GM23338 (cell line): ENCODE measurements around the gene FILIP1L. TPM values are rescaled to one million over a fixed set of nuclear protein-coding genes. Genes with fewer than 3 reads are reported as not detected.

Experiments used
- ATAC-seq: fragments of 200-7000 bp; cut with Tn5 transposase; 3 replicates; pipeline ENCODE4 v1.9.1; 2020
- DNase-seq: peaks from one replicate; pipeline ENCODE4 v3.0.0-alpha.2; 2015; ENCODE audit warnings: low spot score
- H2AFZ ChIP-seq: fragments of 200-600 bp; sonication (generic); 2 replicates; pipeline ENCODE4 v1.8.0; 2016; ENCODE audit warnings: antibody characterized with exemption, mild to moderate bottlenecking, moderate library complexity
- H3F3A ChIP-seq: fragments of 200-600 bp; sonication (generic); replicated peaks from 2 replicates; pipeline ENCODE4 v1.8.0; 2017; ENCODE audit warnings: antibody characterized with exemption, mixed run types, low read depth
- H3K27ac ChIP-seq: fragments of 200-600 bp; sonication (generic); 2 replicates; pipeline ENCODE4 v1.6.1; 2016; ENCODE audit warnings: low read depth
- H3K27me3 ChIP-seq: fragments of 200-600 bp; sonication (generic); 2 replicates; pipeline ENCODE4 v1.8.0; 2016; ENCODE audit warnings: mild to moderate bottlenecking, mixed run types, moderate library complexity; ENCODE audit not compliant: insufficient read depth
- H3K36me3 ChIP-seq: fragments of 200-600 bp; sonication (generic); 2 replicates; pipeline ENCODE4 v1.8.0; 2016; ENCODE audit warnings: mild to moderate bottlenecking; ENCODE audit not compliant: insufficient read depth
- H3K4me1 ChIP-seq: fragments of 200-600 bp; sonication (generic); 2 replicates; pipeline ENCODE4 v1.8.0; 2016; ENCODE audit warnings: mild to moderate bottlenecking, moderate library complexity; ENCODE audit not compliant: insufficient read depth
- H3K4me2 ChIP-seq: fragments of 200-600 bp; sonication (generic); 2 replicates; pipeline ENCODE4 v1.7.1; 2017; ENCODE audit warnings: mixed run types
- H3K4me3 ChIP-seq: fragments of 200-600 bp; sonication (generic); 2 replicates; pipeline ENCODE4 v1.6.1; 2016; ENCODE audit warnings: mixed run types
- H3K79me2 ChIP-seq: fragments of 200-600 bp; sonication (generic); replicated peaks from 2 replicates; pipeline ENCODE4 v1.8.0; 2017; ENCODE audit warnings: mild to moderate bottlenecking; ENCODE audit not compliant: insufficient read depth
- H3K9me2 ChIP-seq: fragments of 200-600 bp; sonication (generic); 2 replicates; pipeline ENCODE4 v1.8.0; 2017; ENCODE audit not compliant: insufficient read depth
- H4K20me1 ChIP-seq: fragments of 200-600 bp; sonication (generic); replicated peaks from 2 replicates; pipeline ENCODE4 v1.8.0; 2017; ENCODE audit warnings: mild to moderate bottlenecking; ENCODE audit not compliant: insufficient read depth
- H3K27ac Mint-ChIP-seq: 2 replicates; pipeline ENCODE4 v1.8.0; 2020; ENCODE audit warnings: inconsistent platforms, mild to moderate bottlenecking, moderate library complexity, mixed read lengths
- H3K27me3 Mint-ChIP-seq: 3 replicates; pipeline ENCODE4 v1.8.0; 2022; ENCODE audit warnings: low read depth, mild to moderate bottlenecking, moderate library complexity, mixed read lengths, inconsistent platforms; ENCODE audit not compliant: insufficient read depth, poor library complexity
- H3K36me3 Mint-ChIP-seq: 3 replicates; pipeline ENCODE4 v1.8.0; 2021; ENCODE audit warnings: low read depth, mild to moderate bottlenecking, inconsistent platforms, moderate library complexity, mixed read lengths
- H3K4me1 Mint-ChIP-seq: 3 replicates; pipeline ENCODE4 v1.8.0; 2020; ENCODE audit warnings: mild to moderate bottlenecking, inconsistent platforms, mixed read lengths
- H3K4me3 Mint-ChIP-seq: 3 replicates; pipeline ENCODE4 v1.8.0; 2021; ENCODE audit warnings: moderate library complexity, mild to moderate bottlenecking, inconsistent platforms, mixed read lengths
- H3K9me3 Mint-ChIP-seq: 3 replicates; pipeline ENCODE4 v1.8.0; 2020; ENCODE audit warnings: moderate library complexity, mild to moderate bottlenecking, inconsistent platforms, mixed read lengths
- CREB1 ChIP-seq: fragments of 250-450 bp; sonication (Bioruptor Pico); IDR thresholded peaks from 2 replicates; pipeline ENCODE4 v1.5.0; 2020; ENCODE audit warnings: low read depth, mild to moderate bottlenecking, moderate library complexity
- ETS1 ChIP-seq: IDR thresholded peaks from 2 replicates; pipeline ENCODE4 v1.6.1; 2016; ENCODE audit warnings: antibody characterized with exemption
- EZH2 ChIP-seq: fragments of 200-600 bp; sonication (generic); IDR thresholded peaks from one replicate; pipeline ENCODE4 v1.8.0; 2017; ENCODE audit warnings: antibody characterized with exemption, mild to moderate bottlenecking, low read depth; ENCODE audit not compliant: unreplicated experiment
- EZH2phosphoT487 ChIP-seq: fragments of 200-600 bp; sonication (generic); IDR thresholded peaks from one replicate; pipeline ENCODE4 v1.8.1; 2018; ENCODE audit warnings: antibody characterized with exemption; ENCODE audit not compliant: unreplicated experiment
- JUNB ChIP-seq: IDR thresholded peaks from one replicate; pipeline ENCODE4 v1.6.1; 2016; ENCODE audit warnings: antibody characterized with exemption; ENCODE audit not compliant: unreplicated experiment
- NANOG ChIP-seq: IDR thresholded peaks from 2 replicates; pipeline ENCODE4 v1.6.1; 2016; ENCODE audit warnings: antibody characterized with exemption, borderline replicate concordance
- POLR2AphosphoS5 ChIP-seq: IDR thresholded peaks from 2 replicates; pipeline ENCODE4 v1.6.1; 2016; ENCODE audit warnings: antibody characterized with exemption, low read depth
- STAT1 ChIP-seq: IDR thresholded peaks from one replicate; pipeline ENCODE4 v1.6.1; 2016; ENCODE audit warnings: antibody characterized with exemption; ENCODE audit not compliant: unreplicated experiment
- ZNF114 ChIP-seq: fragments of 250-450 bp; sonication (Bioruptor Pico); IDR thresholded peaks from 2 replicates; pipeline ENCODE4 v1.5.0; 2020; ENCODE audit warnings: mild to moderate bottlenecking, moderate library complexity
- ZNF331 ChIP-seq: fragments of 250-450 bp; sonication (Bioruptor Pico); IDR thresholded peaks from 2 replicates; pipeline ENCODE4 v1.5.0; 2020; ENCODE audit warnings: low read depth, mild to moderate bottlenecking, moderate library complexity
- polyA plus RNA-seq: library from polyadenylated mRNA; unstranded; fragments of >200 nt; fragmentation: Nextera tagmentation; extraction: Ambion mirVana; gene quantifications from 2 replicates; pipeline ENCODE4 v1.2.1, GENCODE V29; 2016
- total RNA-seq: library from RNA; depleted of rRNA; stranded (reverse); fragments of >200 nt; shearing (Covaris generic); gene quantifications from 2 replicates; pipeline ENCODE4 v1.2.3, GENCODE V29; 2014
- TF ChIP-seq, protein P1 (sequence below): fragments of 250-450 bp; sonication (Bioruptor Pico); IDR thresholded peaks from 2 replicates; pipeline ENCODE4 v1.5.0; 2020; ENCODE audit warnings: mild to moderate bottlenecking, moderate library complexity
- TF ChIP-seq, protein P2 (sequence below): IDR thresholded peaks from one replicate; pipeline ENCODE4 v1.6.1; 2018; ENCODE audit warnings: antibody characterized with exemption; ENCODE audit not compliant: unreplicated experiment
- TF ChIP-seq, protein P3 (sequence below), 2 experiments: fragments of 200-600 bp in 1 of 2; sonication (generic) in 1 of 2; conservative IDR thresholded peaks; 2 replicates each; pipeline versions ENCODE4 v1.5.1 to v1.6.1; 2016 to 2017; ENCODE audit warnings: antibody characterized with exemption in 2 of 2, low read depth in 2 of 2, mild to moderate bottlenecking in 2 of 2, moderate library complexity in 1 of 2

Gene FILIP1L
- total and polyA plus RNA-seq, 2 experiments from 2014 or later, result 1.6 TPM; not detected in 1

- Histone ChIP-seq H3K9me2 (no peaks in the 10 kb centered on the region), H3F3A (no peaks in the 10 kb centered on the region), H4K20me1 (no peaks in the 10 kb centered on the region), H3K4me1 (peaks cover 35% of the 10 kb centered on the region), H3K4me2 (no peak overlapping the region), H2AFZ (no peak overlapping the region), H3K27ac (no peak overlapping the region), H3K36me3 (no peaks in the 10 kb centered on the region), H3K27me3 (no peaks in the 10 kb centered on the region), H3K4me3 (no peak overlapping the region), H3K79me2 (no peaks in the 10 kb centered on the region; the same call in 1 of the 2 replicates)
- peaks cover 27% of the 10 kb centered on the region for H3K4me1 Mint-ChIP-seq
- no peak overlapping the region; the same call in 1 of the 2 replicates for H3K27ac Mint-ChIP-seq
- H3K9me3 Mint-ChIP-seq, result no peaks in the 10 kb centered on the region
- no peak overlapping the region for H3K4me3 Mint-ChIP-seq
- no peaks in the 10 kb centered on the region for H3K36me3 Mint-ChIP-seq
- DNase-seq, result no peak
- no peak for ATAC-seq
- H3K27me3 Mint-ChIP-seq, result peaks cover 2% of the 10 kb centered on the region
- no peak for TF ChIP-seq ZNF114
- TF ChIP-seq ETS1, result no peak
- no peak for TF ChIP-seq NANOG
- TF ChIP-seq, protein P1, sequence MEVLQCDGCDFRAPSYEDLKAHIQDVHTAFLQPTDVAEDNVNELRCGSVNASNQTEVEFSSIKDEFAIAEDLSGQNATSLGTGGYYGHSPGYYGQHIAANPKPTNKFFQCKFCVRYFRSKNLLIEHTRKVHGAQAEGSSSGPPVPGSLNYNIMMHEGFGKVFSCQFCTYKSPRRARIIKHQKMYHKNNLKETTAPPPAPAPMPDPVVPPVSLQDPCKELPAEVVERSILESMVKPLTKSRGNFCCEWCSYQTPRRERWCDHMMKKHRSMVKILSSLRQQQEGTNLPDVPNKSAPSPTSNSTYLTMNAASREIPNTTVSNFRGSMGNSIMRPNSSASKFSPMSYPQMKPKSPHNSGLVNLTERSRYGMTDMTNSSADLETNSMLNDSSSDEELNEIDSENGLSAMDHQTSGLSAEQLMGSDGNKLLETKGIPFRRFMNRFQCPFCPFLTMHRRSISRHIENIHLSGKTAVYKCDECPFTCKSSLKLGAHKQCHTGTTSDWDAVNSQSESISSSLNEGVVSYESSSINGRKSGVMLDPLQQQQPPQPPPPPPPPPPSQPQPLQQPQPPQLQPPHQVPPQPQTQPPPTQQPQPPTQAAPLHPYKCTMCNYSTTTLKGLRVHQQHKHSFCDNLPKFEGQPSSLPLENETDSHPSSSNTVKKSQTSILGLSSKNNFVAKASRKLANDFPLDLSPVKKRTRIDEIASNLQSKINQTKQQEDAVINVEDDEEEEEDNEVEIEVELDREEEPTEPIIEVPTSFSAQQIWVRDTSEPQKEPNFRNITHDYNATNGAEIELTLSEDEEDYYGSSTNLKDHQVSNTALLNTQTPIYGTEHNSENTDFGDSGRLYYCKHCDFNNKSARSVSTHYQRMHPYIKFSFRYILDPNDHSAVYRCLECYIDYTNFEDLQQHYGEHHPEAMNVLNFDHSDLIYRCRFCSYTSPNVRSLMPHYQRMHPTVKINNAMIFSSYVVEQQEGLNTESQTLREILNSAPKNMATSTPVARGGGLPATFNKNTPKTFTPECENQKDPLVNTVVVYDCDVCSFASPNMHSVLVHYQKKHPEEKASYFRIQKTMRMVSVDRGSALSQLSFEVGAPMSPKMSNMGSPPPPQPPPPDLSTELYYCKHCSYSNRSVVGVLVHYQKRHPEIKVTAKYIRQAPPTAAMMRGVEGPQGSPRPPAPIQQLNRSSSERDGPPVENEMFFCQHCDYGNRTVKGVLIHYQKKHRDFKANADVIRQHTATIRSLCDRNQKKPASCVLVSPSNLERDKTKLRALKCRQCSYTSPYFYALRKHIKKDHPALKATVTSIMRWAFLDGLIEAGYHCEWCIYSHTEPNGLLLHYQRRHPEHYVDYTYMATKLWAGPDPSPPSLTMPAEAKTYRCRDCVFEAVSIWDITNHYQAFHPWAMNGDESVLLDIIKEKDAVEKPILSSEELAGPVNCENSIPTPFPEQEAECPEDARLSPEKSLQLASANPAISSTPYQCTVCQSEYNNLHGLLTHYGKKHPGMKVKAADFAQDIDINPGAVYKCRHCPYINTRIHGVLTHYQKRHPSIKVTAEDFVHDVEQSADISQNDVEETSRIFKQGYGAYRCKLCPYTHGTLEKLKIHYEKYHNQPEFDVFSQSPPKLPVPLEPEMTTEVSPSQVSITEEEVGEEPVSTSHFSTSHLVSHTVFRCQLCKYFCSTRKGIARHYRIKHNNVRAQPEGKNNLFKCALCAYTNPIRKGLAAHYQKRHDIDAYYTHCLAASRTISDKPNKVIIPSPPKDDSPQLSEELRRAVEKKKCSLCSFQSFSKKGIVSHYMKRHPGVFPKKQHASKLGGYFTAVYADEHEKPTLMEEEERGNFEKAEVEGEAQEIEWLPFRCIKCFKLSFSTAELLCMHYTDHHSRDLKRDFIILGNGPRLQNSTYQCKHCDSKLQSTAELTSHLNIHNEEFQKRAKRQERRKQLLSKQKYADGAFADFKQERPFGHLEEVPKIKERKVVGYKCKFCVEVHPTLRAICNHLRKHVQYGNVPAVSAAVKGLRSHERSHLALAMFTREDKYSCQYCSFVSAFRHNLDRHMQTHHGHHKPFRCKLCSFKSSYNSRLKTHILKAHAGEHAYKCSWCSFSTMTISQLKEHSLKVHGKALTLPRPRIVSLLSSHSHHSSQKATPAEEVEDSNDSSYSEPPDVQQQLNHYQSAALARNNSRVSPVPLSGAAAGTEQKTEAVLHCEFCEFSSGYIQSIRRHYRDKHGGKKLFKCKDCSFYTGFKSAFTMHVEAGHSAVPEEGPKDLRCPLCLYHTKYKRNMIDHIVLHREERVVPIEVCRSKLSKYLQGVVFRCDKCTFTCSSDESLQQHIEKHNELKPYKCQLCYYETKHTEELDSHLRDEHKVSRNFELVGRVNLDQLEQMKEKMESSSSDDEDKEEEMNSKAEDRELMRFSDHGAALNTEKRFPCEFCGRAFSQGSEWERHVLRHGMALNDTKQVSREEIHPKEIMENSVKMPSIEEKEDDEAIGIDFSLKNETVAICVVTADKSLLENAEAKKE (CRISPR knock-in tag), result no peak
- no peak for TF ChIP-seq CREB1 (CRISPR knock-in tag)
- TF ChIP-seq STAT1, result no peak
- no peak for TF ChIP-seq EZH2phosphoT487
- TF ChIP-seq, protein P2, sequence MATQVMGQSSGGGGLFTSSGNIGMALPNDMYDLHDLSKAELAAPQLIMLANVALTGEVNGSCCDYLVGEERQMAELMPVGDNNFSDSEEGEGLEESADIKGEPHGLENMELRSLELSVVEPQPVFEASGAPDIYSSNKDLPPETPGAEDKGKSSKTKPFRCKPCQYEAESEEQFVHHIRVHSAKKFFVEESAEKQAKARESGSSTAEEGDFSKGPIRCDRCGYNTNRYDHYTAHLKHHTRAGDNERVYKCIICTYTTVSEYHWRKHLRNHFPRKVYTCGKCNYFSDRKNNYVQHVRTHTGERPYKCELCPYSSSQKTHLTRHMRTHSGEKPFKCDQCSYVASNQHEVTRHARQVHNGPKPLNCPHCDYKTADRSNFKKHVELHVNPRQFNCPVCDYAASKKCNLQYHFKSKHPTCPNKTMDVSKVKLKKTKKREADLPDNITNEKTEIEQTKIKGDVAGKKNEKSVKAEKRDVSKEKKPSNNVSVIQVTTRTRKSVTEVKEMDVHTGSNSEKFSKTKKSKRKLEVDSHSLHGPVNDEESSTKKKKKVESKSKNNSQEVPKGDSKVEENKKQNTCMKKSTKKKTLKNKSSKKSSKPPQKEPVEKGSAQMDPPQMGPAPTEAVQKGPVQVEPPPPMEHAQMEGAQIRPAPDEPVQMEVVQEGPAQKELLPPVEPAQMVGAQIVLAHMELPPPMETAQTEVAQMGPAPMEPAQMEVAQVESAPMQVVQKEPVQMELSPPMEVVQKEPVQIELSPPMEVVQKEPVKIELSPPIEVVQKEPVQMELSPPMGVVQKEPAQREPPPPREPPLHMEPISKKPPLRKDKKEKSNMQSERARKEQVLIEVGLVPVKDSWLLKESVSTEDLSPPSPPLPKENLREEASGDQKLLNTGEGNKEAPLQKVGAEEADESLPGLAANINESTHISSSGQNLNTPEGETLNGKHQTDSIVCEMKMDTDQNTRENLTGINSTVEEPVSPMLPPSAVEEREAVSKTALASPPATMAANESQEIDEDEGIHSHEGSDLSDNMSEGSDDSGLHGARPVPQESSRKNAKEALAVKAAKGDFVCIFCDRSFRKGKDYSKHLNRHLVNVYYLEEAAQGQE, result no peak
- TF ChIP-seq EZH2, result no peak
- TF ChIP-seq ZNF331 (CRISPR knock-in tag), result no peak
- no peak for TF ChIP-seq JUNB
- TF ChIP-seq, protein P3, sequence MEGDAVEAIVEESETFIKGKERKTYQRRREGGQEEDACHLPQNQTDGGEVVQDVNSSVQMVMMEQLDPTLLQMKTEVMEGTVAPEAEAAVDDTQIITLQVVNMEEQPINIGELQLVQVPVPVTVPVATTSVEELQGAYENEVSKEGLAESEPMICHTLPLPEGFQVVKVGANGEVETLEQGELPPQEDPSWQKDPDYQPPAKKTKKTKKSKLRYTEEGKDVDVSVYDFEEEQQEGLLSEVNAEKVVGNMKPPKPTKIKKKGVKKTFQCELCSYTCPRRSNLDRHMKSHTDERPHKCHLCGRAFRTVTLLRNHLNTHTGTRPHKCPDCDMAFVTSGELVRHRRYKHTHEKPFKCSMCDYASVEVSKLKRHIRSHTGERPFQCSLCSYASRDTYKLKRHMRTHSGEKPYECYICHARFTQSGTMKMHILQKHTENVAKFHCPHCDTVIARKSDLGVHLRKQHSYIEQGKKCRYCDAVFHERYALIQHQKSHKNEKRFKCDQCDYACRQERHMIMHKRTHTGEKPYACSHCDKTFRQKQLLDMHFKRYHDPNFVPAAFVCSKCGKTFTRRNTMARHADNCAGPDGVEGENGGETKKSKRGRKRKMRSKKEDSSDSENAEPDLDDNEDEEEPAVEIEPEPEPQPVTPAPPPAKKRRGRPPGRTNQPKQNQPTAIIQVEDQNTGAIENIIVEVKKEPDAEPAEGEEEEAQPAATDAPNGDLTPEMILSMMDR (conservative IDR thresholded peaks at IDR 0.05; ENCODE audit: low read depth in 2 of 2), result no peak
- no peak for TF ChIP-seq POLR2AphosphoS5
Measured at GRCh38 chr3:99949956-99950670, 164.2 kb downstream of the FILIP1L start.
